GM15510 (cell line): ENCODE measurements around the gene F7.

Source experiments
- POLR2A ChIP-seq: IDR thresholded peaks from 3 replicates; pipeline ENCODE4 v1.6.1; 2011; ENCODE audit warnings: borderline replicate concordance; ENCODE audit not compliant: insufficient read length; ENCODE audit errors: extremely low read depth

Gene F7

GRCh38 chr13:113102727-113103126 lies 2.9 kb upstream of the F7 start:
- no peak for TF ChIP-seq POLR2A

GRCh38 chr13:113103646-113104045 lies 1.9 kb upstream of the F7 start:
- no peak for TF ChIP-seq POLR2A

GRCh38 chr13:113105921-113106452 lies 396 bp downstream of the F7 start:
- no peak for TF ChIP-seq POLR2A

GRCh38 chr13:113106711-113107351 lies 1.2 kb downstream of the F7 start:
- TF ChIP-seq POLR2A = no peak

- TF ChIP-seq POLR2A = no peak
These were observed 3.8 kb downstream of the F7 start for GRCh38 chr13:113109151-113110047.

- no peak for TF ChIP-seq POLR2A
These were observed 4.7 kb downstream of the F7 start for GRCh38 chr13:113110048-113110851.

- no peak for TF ChIP-seq POLR2A
These were observed 5.3 kb downstream of the F7 start for GRCh38 chr13:113110852-113111315.

GRCh38 chr13:113112893-113113845 lies 7.6 kb downstream of the F7 start:
- no peak for TF ChIP-seq POLR2A

- TF ChIP-seq POLR2A = no peak
These were observed 8.3 kb downstream of the F7 start for GRCh38 chr13:113113846-113114271.

GRCh38 chr13:113114511-113115362 lies 9.1 kb downstream of the F7 start:
- TF ChIP-seq POLR2A = no peak

- no peak for TF ChIP-seq POLR2A
These were observed 10.0 kb downstream of the F7 start for GRCh38 chr13:113115363-113116205.
